HUDEP-2 (cell line): ENCODE data around the gene ST6GALNAC3.
"Not testable (repeated sequence)": the region's sequence is repeated elsewhere in the genome, so short reads cannot be mapped to it uniquely, and the experiment has no call there.

Source experiments
- DNase-seq, 76 experiments: peaks; one replicate each; lab custom pipeline; 2025; ENCODE audit not compliant: unreplicated experiment in 76 of 76; lab: John Stamatoyannopoulos, UW

The ST6GALNAC3 gene

GRCh38 chr1:76314730-76315129 is 240.2 kb downstream of the ST6GALNAC3 start:
- no peak for DNase-seq

- DNase-seq = no peak
These were observed 242.9 kb downstream of the ST6GALNAC3 start for GRCh38 chr1:76317299-76317900.

- DNase-seq = peak in 21 of 76 experiments; percentile 1 to 52 (median 12)
These were observed 256.6 kb downstream of the ST6GALNAC3 start for GRCh38 chr1:76330991-76331603.

DNA sequence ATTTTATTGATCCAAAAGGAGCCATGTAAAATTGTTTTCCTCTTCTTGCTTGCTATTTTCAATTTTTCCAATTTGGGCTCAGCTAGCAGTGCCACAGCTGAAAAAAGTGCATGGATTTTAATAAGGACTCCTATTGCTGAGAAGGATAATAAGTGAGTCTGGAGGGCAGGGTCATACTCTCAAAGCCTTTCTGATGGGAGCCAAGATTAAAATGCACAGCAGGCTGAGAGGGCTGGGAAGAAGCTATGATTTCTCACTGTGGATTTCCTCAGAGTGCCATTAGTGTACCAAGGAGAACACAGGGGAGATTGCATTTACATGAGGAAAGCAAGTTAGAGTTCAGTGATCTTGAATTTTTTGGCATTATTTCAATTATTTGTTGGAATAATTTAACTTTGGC is 261.3 kb downstream of the ST6GALNAC3 start:
- no peak for DNase-seq

GRCh38 chr1:76336931-76337371 is 262.4 kb downstream of the ST6GALNAC3 start:
- DNase-seq = no peak

GRCh38 chr1:76337542-76338219 is 263.1 kb downstream of the ST6GALNAC3 start:
- no peak for DNase-seq

- DNase-seq = no peak
These were observed 265.5 kb downstream of the ST6GALNAC3 start for GRCh38 chr1:76340056-76340455.

DNA sequence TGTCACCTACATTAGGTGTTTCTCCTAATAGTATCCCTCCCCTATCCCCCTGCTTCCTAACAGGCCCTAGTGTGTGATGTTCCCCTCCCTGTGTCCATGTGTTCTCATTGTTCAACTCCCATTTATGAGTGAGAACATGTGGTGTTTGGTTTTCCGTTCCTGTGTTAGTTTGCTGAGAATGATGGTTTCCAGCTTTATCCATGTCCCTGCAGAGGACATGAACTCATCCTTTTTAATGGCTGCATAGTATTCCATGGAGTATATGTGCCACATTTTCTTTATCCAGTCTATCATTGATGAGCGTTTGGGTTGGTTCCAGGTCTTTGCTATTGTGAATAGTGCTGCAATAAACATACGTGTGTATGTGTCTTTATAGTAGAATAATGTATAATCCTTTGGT is 267.3 kb downstream of the ST6GALNAC3 start:
- DNase-seq = not testable (repeated sequence)

- DNase-seq = no peak
These were observed 268.8 kb downstream of the ST6GALNAC3 start for GRCh38 chr1:76343356-76343755.

DNA sequence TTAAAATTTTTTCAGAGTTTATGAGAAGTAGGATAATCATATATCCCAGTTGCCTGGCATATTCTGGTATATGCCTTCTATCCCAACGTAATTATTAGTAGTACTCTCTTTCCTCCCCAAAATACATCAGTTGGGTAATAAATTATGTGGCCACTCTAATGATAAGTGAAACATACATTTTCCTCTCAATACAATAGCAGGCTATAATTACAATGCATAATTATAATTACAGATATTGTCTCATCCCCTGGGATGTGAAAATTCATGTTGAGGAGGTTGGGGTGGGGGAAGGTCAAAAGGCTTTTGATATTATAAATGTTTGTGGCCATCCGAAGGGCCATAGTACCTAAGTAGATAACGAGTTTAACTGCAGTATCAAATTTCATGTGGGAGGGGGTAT is 277.1 kb downstream of the ST6GALNAC3 start:
- DNase-seq = no peak

- DNase-seq = no peak
These were observed 278.3 kb downstream of the ST6GALNAC3 start for GRCh38 chr1:76352741-76353435.

GRCh38 chr1:76354236-76354635 is 279.7 kb downstream of the ST6GALNAC3 start:
- DNase-seq = no peak

- DNase-seq = no peak
These were observed 292.2 kb downstream of the ST6GALNAC3 start for GRCh38 chr1:76366726-76367125.

GRCh38 chr1:76371941-76372340 is 297.4 kb downstream of the ST6GALNAC3 start:
- DNase-seq = no peak

DNA sequence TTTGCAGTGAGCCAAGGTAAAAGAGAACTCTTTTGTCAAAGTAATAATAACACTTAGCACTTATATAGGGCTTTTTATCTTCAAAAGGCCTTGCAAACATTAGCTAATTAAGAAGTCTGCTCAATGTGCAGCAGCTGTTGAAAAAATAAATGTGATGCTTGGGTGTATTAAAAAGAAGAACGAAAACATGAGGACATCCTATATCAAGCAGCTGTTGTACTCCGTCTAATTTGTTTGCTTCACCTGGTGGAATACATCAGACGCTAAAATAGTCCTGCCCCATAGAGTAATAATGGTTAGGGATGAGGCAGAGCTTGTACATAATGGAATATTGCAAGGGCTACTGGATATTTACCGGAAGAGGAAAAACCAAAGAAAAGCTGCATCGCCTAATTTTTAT is 299.5 kb downstream of the ST6GALNAC3 start:
- DNase-seq = no peak

DNA sequence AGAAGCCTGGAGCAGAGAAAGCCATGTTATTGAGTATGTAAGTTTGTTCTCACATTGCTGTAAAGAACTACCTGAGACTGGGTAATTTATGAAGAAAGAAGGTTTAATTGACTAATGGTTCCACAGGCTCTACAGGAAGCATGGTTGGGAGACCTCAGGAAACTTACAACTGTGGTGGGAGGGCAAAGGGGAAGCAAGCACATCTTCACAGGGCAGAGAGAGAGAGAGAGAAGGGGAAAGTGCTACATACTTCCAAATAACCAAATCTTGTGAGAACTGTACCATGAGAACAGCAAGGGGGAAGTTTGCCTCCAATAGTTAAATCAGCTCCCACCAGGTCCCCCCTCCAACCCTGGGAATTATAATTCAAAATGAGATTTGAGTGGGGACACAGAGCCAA is 302.7 kb downstream of the ST6GALNAC3 start:
- no peak for DNase-seq

- no peak for DNase-seq
These were observed 305.0 kb downstream of the ST6GALNAC3 start for GRCh38 chr1:76379506-76379905.

DNA sequence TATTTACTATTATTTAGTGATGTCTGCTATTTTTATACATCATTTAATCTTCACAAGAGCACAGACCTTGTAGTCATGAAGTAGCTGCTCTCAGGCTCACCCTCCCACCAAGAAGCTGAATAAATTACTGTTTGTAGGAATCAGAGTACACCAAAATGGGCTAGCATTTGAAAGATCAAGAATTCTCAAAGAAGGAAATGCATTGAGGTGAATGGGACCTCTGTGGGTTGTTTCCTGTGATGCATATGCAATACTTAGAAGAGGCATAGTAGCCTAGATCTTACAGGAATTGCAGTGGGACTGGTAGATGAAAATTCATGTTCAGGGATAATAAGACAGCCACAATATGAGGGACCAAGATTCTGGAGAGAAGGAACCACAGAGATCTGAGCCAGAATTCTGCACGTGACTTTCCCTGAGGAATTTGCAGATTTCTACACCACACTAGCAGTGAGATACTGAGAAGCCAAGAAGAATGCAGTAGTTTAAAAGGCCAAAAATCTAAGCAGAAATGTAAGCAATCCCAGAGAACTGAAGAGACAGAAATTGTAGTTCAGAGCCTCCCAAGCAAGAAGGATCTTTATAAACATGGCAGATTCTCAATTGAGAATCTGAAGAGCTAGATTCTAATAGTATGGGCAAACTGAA is 307.0 kb downstream of the ST6GALNAC3 start:
- no peak for DNase-seq

DNA sequence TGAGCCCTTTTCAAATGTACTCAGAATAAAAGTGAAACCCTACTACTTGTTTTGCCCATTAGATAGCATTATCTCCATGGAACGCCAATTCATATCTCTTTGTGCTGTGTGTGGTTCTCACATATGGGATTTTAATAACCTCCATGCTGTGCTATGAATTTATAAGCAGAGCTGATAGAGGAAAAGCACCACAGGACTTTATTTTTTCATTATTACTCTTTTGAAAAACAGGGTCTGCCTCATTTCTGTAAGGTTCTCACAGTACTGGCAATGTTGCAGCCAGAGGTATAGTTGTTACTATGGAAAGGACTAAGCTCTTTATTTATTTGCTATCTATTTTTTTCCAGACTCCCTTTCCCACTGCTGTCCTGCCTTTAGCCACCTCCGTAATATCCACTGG is 313.7 kb downstream of the ST6GALNAC3 start:
- DNase-seq = no peak

DNA sequence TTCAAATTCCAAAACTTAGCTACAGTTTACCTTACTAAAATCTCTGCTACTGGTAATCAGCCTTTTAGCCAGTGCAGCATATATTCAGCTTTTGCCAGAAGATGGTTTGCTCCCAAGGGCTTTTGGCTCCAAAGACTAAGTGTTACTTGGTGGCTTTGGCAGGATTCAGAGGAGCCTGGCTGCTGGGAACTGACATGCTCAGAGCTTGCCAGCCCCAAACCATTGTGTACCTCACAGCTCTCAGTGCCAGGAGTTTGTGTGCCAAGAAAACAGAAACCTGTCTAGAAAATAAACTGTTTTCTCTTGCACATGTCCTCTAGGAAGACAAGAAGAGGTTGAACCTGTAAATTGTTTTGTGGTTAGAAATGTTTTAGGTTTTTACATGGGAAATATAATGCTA is 315.9 kb downstream of the ST6GALNAC3 start:
- DNase-seq = no peak

DNA sequence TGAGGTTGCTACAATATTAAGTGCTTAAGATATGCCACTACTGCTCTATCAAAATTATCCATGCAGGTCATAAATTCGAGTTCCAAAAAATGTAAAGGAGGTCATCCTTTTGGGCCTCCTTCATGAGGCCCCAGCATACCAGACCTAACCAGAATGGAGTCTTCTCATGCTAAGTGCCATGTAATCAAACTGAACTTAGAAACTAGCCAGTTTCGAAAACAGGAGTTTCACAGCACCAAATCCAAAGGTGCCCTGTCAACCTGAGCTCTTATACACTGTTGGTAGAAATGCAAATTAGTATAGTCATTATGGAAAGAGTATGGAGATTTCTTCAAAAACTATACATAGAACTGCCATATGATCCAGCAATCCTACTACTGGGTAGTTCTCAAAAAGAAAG is 320.5 kb downstream of the ST6GALNAC3 start:
- DNase-seq = no peak
